Fibroblast of skin of abdomen (primary cell): Measurements from ENCODE around the gene LPAR6. TPM values are rescaled to one million over a fixed set of nuclear protein-coding genes. Genes with fewer than 3 reads are reported as not detected.
A peak's percentile ranks its signal among the peaks of the same experiment; 100 is the strongest.
"Not testable (repeated sequence)": the region's sequence is repeated elsewhere in the genome, so short reads cannot be mapped to it uniquely, and the experiment has no call there.

Experiments
- DNase-seq: peaks from one replicate; pipeline ENCODE4 v3.0.0-alpha.2; 2013
- polyA plus RNA-seq, 2 experiments: library from polyadenylated mRNA; unstranded; fragments of 120-200 nt; gene quantifications; one replicate each; pipeline ENCODE4 v1.2.1, GENCODE V29; 2013; ENCODE audit not compliant: insufficient read length in 2 of 2

Gene LPAR6
- 3.5 TPM for polyA plus RNA-seq (2013, experiment 1 of 2; ENCODE audit: insufficient read length)
- 3.4 TPM for polyA plus RNA-seq (2013, experiment 2 of 2; ENCODE audit: insufficient read length)

- DNase-seq, result peak; percentile 45
Measured at GRCh38 chr13:48412881-48413351, at the start of gene LPAR6. LPAR6 (minus strand) TSS chr13:48413113; CDS start chr13:48412423, 690 bp downstream.

DNA sequence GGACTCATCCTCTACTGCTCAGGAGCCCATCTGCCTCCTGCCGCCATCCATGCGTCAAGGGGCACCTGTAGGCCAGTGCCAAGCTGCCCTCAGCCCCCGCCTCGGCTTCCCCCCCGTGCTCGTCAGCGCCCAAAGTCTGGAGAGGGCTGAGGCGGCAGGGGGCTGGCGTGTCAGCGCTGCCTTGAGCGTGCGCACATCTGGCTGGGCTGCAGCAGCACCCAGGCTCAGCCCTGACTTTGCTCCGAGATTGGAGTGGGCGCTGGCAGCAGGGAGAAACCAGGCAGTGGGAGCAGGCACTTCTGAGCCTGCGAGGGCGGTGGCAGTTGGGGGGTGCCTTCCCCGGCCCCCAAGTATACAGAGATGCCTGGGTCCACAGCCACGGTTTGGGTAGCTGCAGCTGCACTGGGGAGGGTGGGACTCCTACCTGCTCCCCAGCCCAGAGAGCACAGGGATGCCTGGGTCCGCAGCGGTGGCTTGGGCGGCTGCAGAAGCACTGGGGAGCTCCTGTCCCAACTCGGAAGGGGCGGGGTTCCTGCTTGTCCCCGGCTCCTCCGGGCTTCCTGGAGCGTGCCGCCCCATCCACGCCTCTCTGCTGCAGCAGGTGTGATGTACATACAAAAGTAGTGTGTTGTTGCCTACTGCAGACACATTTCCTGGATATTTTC is 44.8 kb upstream of the LPAR6 start:
- DNase-seq, result no peak

GRCh38 chr13:48456546-48456945 is 43.6 kb upstream of the LPAR6 start:
- no peak for DNase-seq

DNA sequence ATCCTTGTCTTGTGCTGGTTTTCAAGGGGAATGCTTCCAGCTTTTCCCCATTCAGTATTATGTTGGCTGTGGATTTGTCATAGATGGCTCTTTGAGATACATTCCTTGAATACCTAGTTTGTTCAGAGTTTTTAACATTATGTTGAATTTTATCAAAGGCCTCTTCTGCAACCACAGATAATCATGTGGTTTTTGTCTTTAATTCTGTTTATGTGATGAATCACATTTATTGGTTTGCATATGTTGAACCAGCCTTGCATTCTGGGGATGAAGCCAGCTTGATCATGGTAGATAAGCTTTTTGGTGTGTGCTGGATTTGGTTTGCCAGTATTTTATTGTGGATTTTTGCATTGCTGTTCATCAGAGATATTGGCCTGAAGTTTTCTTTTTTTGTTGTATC is 38.3 kb upstream of the LPAR6 start:
- peak; percentile 64 for DNase-seq

- no peak for DNase-seq
Measured at GRCh38 chr13:48449656-48450055, 36.7 kb upstream of the LPAR6 start.

- peak; percentile 56 for DNase-seq
Measured at GRCh38 chr13:48448959-48449614, 36.2 kb upstream of the LPAR6 start.

- no peak for DNase-seq
Measured at GRCh38 chr13:48448285-48448958, 35.5 kb upstream of the LPAR6 start.

- peak; percentile 54 for DNase-seq
Measured at GRCh38 chr13:48446464-48446863, 33.6 kb upstream of the LPAR6 start.

DNA sequence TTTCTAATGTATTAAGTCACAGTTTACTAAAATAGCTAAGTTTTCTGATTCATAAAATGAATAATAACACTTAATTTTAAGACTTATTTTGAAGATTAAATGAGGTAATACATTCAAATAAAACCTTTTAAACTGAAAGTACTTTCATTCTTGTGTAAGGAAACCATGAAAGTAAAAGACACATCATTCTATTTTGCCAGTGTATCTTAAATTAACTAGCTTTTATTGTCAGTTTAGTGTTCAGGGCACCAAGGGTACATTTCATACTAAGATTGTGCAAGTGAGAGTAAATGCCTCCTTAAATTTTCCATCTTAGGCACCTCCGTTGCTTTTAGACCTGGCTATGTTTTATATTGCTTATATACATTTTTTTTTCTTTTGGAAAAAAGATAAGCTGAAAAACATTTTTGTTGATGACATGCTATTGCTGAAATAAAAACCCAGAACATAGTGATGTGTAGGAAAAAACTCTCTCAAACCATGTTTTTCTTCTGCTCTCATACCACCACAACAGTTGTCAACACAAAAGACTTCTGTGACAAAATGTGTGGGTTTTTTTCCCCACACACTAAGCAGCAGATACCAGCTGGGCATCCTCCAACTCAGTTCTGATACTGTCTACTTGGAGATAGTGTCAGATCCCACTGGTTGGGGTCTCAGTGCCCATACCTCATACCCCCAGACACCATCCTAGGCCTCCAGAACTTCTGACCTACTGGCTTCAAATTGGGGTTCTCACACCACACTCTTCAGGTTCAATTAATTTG is 30.7 kb upstream of the LPAR6 start:
- no peak for DNase-seq

GRCh38 chr13:48437371-48437770 is 24.5 kb upstream of the LPAR6 start:
- peak; percentile 30 for DNase-seq

- no peak for DNase-seq
Measured at GRCh38 chr13:48436661-48437288, 23.9 kb upstream of the LPAR6 start.

GRCh38 chr13:48434200-48434599 is 21.3 kb upstream of the LPAR6 start:
- no peak for DNase-seq

- peak; percentile 62 for DNase-seq
Measured at GRCh38 chr13:48431987-48432615, 19.2 kb upstream of the LPAR6 start.

DNA sequence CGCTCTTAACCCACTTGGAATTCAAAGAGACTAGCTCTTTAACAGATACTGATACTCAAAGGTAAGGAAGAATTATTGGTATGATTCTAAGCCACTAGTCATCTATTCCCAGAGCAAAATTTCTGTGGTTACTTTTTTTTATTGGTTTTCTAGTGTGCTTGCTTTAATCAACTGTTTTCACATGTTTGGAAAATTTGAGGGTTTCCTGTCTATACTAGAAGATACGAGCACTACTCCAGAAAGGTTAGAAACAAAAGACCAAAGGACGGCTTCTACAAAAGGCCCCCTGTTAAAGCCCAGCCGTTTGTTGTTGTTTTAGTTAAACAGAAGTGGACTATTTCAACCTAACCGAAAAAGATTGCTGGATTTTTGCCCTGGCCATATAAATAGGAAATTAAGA is 18.5 kb upstream of the LPAR6 start:
- DNase-seq, result peak; percentile 52

DNA sequence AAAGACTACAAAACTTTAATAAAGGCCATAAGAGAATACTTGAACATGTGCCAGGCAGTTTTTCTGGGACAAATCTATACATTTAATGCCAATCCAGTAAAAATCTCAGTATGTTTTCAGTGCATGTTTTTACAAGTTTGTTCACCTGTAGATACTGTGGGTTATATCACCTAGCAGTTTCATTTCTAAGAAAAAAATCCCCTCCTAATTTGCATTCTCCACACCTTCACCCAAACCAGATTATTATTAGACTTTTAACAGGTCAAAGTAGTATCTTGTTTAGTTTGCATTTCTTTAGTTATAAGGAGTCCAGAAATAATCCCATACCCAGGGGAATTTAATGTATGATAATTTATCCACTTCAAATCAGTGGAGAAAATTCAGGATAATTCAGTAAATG is 17.0 kb upstream of the LPAR6 start:
- no peak for DNase-seq

GRCh38 chr13:48429036-48429435 is 16.1 kb upstream of the LPAR6 start:
- DNase-seq, result no peak

- not testable (repeated sequence) for DNase-seq
Measured at GRCh38 chr13:48426755-48427298, 13.9 kb upstream of the LPAR6 start.

GRCh38 chr13:48426052-48426451 is 13.1 kb upstream of the LPAR6 start:
- no peak for DNase-seq

- DNase-seq, result no peak
Measured at GRCh38 chr13:48424212-48424611, 11.3 kb upstream of the LPAR6 start.

DNA sequence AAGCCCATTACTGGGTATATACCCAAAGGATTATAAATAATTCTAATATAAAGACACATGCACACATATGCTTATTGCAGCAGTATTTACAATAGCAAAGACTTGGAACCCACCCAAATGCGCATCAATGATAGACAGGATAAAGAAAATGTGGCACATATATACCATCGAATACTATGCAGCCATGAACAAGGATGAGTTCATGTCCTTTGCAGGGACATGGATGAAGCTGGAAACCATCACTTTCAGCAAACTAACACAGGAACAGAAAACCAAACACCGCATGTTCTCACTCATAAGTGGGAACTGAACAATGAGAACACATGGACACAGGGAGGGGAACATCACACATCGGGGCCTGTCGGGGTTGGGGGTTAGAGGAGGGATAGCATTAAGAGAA is 9.1 kb upstream of the LPAR6 start:
- not testable (repeated sequence) for DNase-seq

- no peak for DNase-seq
Measured at GRCh38 chr13:48415516-48415915, 2.6 kb upstream of the LPAR6 start.
